ENCODE measurements around the gene CARF.
"Not testable (repeated sequence)": the region's sequence is repeated elsewhere in the genome, so short reads cannot be mapped to it uniquely, and the experiment has no call there.

The CARF gene

GRCh38 chr2:202938960-202939359 is 26.9 kb downstream of the CARF start:
- DNase-seq (ENCODE audit: low read depth) = no peak

DNA sequence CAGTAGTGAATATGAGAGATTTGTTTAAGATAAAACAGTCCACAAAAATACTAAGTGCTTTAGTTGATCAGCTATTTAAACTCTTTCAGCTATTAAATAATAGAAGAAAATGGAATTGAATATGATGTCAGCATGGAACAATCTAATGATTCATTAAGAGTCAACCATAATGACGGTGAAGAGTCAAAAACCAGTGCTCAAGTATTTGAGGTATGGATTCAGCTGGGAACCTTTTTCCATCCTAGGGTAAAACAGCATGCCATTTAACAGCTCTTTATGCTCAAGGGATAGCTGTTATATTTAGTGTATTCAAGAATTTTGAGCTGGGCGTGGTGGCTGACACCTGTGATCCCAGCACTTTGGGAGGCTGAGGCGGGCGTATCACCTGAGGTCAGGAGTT is 29.7 kb downstream of the CARF start:
- DNase-seq (ENCODE audit: low read depth) = no peak

GRCh38 chr2:202944408-202944807 is 32.3 kb downstream of the CARF start:
- DNase-seq (ENCODE audit: low read depth) = no peak

DNA sequence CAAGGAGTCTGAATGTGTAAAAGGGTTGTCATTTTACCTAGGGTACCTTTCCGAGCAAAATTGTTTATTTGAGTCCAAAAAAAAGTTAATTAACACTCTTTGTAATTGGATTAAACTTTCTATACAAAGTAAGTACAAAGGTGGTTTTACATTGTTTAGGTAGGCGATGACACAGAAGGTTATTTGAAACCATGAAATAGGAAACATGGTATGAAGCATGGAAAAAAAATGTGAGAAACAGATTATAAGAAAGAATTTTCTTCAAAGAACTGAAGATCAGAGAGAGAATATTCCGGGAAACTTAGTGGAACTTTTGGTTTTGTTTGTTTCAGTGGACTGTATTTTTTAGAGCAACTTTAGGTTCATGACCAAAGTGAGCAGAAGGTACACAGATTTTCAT is 32.7 kb downstream of the CARF start:
- no peak for DNase-seq (ENCODE audit: low read depth)

- no peak for DNase-seq (ENCODE audit: low read depth)
These were observed 33.4 kb downstream of the CARF start for GRCh38 chr2:202945497-202945896.

GRCh38 chr2:202949333-202949732 is 37.3 kb downstream of the CARF start:
- not testable (repeated sequence) for DNase-seq (ENCODE audit: low read depth)

DNA sequence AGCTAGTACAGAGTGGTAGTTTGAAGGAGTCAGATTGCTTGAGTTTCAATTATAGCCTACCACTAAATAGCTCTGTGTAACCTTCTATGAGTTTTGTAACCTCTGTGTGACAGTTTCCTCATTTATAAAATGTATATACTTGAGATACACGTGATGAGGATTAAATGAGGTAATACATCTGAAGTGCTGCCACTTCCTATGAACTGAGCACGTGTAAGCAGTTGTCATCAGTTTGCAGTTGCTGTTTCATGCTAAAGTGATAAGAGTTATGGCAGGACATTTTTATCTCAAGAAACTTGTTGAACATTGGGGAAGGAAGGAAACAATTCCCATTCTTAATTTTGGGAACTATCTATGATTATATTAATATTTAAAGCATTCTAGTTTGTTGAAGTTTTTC is 38.5 kb downstream of the CARF start:
- DNase-seq (ENCODE audit: low read depth) = no peak

- no peak for DNase-seq (ENCODE audit: low read depth)
These were observed 48.4 kb downstream of the CARF start for GRCh38 chr2:202960524-202960923.

DNA sequence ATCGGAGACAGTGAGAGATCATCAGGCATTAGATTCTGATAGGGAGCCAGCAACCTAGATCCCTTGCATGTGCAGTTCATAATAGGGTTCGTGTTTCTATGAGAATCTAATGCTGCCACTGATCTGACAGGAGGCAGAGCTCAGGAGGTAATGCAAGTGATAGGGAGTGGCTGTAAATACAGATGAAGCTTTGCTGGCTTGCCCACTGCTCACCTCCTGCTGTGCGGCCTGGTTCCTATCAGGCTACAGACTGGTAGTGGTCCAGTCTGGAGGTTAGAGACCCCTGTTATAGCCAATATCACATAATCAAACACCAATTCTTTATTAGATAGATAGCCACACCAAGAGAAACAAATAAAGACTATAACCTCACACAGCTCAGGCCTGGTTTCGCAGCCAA is 51.6 kb downstream of the CARF start:
- no peak for DNase-seq (ENCODE audit: low read depth)

DNA sequence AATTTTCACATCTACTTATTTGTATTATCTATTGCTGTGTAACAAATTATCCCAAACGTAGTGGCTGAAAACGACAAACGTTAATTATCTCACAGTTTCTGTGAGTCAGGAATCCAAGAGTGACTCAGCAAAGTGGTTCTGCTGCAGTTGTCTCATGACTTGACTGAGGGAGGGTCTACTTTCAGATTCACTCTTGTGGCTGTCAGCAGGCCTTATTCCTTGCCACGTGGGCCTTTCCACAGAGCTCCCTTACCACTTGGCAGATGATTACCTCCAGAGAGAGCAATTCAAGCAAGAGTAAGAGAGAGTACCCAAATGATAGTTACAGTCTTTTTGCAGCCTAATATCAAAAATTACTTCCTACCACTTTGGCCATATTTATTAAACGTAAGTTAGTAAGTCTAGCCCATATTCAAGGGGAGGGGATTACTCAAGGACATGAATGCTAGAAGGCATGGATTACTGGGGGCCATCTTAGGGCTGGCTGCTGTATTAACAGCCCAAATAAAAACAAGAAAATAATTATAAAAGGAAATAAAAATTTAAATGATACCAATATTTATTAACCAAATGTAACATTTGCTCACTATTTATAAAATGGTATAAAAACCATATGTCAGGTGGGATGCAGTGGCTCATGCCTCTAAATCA is 53.9 kb downstream of the CARF start:
- no peak for DNase-seq (ENCODE audit: low read depth)

DNA sequence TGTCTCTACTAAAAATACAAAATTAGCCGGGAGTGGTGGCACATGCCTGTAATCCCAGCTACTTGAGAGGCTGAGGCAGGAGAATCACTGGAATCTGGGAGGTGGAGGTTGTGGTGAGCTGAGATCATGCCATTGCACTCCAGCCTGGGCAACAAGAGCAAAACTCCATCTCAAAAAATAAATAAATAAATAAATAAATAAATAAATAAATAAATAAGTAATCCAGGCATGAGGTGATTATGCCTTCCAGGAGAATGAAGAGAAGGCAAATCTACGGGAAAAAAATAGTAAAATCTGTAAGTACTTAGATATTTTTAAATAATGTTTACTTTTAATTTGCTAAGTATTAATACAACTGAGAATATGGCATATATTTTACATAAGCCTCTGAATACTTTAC is 57.3 kb downstream of the CARF start:
- DNase-seq (ENCODE audit: low read depth) = not testable (repeated sequence)

DNA sequence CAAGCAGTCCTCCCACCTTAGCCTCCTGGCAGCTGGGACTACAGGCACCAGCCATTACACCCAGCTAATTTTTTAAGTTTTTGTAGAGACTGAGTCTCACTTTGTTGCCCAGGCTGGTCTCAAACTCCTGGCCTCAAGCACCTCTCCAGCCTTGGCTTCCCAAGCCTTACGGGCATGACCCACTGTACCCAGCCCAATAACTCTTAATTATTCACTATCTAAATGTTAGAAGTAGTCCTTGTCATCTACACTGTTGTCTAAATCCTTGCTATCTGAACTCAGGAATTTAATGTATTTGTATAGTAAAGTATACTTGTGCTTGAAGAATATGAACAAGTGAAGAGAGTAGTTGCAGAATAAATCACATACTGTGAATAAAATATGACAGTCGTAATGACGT is 64.7 kb downstream of the CARF start:
- DNase-seq (ENCODE audit: low read depth) = no peak

GRCh38 chr2:202982779-202983491 is 70.9 kb downstream of the CARF start:
- no peak for DNase-seq (ENCODE audit: low read depth)

GRCh38 chr2:202989749-202990148 is 77.7 kb downstream of the CARF start:
- DNase-seq (ENCODE audit: low read depth) = no peak

- no peak for DNase-seq (ENCODE audit: low read depth)
These were observed 78.4 kb downstream of the CARF start for GRCh38 chr2:202990501-202990900.

DNA sequence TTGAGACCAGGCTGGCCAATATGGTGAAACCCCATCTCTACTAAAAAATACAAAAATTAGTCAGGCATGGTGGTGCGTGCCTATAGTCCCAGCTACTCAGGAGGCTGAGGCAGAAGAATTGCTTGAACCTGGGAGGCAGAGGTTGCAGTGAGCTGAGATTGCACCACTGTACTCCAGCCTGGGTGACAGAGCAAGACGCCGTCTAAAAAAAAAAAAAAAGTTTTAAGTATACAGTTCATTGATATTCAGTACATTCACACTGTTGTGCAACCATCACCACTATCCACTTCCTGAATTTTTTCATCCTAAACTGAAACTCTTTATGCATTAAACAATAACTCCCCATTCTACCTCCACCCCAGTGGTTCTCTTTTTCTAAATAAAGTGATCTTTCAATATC is 85.0 kb downstream of the CARF start:
- not testable (repeated sequence) for DNase-seq (ENCODE audit: low read depth)

DNA sequence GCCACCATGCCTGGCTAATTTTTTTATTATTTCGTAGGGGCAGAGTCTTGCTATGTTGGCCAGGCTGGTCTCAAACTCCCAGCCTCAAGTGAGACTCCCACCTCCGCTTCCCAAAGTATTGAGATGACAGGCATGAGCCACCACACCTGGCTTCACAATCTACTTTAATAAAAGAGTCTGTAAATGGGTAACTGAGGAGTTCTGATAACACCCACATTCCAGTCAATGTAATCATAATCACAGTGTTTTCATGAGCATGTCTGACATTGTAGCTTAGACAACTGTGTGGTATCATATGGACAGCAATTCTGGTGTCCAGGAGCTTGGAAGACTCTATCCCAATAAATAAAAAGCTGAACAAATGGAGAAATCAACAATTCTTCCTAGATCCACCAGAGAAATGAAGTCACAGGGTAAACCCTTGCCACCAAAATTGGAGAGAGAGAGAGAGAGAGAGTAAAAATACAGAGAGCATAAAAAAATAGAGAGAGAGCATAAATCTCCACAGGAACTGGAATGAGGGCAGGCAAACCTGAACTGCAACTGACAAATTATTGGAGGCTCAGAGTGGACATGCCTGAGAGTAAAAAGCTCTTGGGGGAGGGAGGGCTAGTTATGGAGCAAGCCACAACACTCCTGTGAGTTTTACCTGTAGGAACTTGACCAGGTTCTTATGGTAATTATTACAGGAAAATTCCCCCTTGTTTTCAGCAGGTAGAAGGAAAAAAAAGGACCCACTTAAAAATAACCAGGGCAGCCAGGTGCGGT is 90.2 kb downstream of the CARF start:
- DNase-seq (ENCODE audit: low read depth) = no peak

DNA sequence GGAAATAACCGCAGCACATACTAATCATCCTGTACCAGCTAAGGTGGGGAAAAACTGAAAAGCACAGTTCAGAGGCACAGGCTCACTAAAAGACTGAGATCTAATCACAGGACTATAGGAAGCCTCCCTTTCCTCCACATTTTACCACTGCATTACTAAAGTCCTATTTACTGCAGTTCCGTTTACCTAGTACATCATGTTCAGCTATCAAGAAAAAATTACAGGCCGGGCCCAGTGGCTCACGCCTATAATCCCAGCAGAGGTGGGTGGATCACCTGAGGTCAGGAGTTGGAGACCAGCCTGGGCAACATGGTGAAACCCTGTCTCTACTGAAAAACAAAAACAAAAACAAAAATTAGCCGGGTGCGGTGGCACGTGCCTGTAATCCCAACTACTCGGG is 91.6 kb downstream of the CARF start:
- no peak for DNase-seq (ENCODE audit: low read depth)

- peak; percentile 95 for DNase-seq (ENCODE audit: low read depth)
These were observed 102.6 kb downstream of the CARF start, which contains the start of gene NBEAL1 for GRCh38 chr2:203014456-203015199. Gene NBEAL1 (plus strand): TSS chr2:203014875. CDS start chr2:203016385, 1,510 bp downstream.

DNA sequence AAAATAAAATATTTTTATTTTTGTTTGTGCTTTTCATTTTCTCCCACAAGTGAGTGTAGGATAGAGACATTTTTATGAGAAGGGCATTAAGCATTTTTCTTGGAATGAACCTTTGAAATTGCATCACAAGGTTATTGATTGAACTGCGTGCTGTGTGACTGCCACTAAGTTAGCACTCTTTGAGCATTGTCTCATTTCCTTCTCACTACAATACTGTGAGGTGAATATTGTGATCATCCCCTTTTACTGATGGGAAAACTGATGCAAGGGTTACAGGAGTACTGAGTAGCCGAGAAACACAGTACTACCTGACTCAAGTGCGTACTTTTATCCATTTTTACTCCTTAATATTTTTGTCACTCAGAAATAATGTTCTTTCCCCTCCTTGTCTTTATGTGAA is 104.6 kb downstream of the CARF start:
- no peak for DNase-seq (ENCODE audit: low read depth)

GRCh38 chr2:203018181-203018580 is 106.1 kb downstream of the CARF start:
- DNase-seq (ENCODE audit: low read depth) = no peak

DNA sequence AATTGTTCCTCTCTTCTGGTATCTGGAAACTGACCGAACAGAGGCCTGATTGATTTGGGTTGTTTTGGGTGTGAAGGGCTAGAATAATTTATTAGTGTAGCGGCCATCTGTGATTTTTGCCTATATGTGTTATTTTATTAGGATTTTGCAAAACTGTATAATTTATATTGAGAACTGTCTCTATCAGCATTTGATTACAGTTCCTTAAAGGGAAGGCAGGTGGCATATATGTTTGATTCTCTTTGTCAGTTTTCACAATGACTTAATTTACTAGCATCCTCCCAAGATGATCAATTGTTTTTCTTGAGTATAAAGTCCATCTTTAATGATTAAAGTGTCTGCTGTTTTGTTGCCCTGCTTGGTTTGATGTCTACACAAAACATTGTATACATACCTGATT is 107.1 kb downstream of the CARF start:
- DNase-seq (ENCODE audit: low read depth) = no peak

Data from stimulated activated CD8-positive, alpha-beta memory T cell treated with anti-CD3 and anti-CD28 coated beads, Interleukin-4, amount 100 ng/mL, for 24 hours (primary cell).